Measurements from ENCODE around the gene SULT2B1. TPM values are rescaled to one million over a fixed set of nuclear protein-coding genes. Genes with fewer than 3 reads are reported as not detected.
"Not testable (repeated sequence)": the region's sequence is repeated elsewhere in the genome, so short reads cannot be mapped to it uniquely, and the experiment has no call there.

SULT2B1 gene
- total RNA-seq, 1 donor from 2014 or later, result 0.29 TPM

DNA sequence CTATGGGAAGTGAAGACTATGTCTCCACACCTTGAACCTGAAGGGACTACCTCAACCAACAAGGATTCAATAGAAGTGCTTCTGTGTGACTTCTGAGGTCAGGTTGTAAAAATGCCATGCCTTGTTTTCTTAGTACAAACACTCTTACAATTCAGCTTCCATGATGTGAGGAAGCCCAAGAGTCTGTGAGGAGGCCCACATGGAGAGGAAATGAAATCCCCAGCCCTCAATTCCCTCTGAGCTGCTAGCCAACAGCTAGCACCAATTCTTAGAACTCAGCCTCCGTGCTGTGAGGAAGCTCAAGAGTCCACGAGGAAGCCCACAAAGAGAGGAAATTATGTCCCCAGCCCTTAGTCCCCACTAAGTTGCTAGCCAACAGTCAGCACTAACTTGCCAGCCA lies 27.8 kb upstream of the SULT2B1 start:
- intact Hi-C loops (cut with micrococcal nuclease), result no loop called here

GRCh38 chr19:48524732-48525131 lies 27.2 kb upstream of the SULT2B1 start:
- intact Hi-C loops (cut with micrococcal nuclease), result no loop called here

GRCh38 chr19:48529156-48529555 lies 22.8 kb upstream of the SULT2B1 start:
- intact Hi-C loops (cut with micrococcal nuclease), result no loop called here

DNA sequence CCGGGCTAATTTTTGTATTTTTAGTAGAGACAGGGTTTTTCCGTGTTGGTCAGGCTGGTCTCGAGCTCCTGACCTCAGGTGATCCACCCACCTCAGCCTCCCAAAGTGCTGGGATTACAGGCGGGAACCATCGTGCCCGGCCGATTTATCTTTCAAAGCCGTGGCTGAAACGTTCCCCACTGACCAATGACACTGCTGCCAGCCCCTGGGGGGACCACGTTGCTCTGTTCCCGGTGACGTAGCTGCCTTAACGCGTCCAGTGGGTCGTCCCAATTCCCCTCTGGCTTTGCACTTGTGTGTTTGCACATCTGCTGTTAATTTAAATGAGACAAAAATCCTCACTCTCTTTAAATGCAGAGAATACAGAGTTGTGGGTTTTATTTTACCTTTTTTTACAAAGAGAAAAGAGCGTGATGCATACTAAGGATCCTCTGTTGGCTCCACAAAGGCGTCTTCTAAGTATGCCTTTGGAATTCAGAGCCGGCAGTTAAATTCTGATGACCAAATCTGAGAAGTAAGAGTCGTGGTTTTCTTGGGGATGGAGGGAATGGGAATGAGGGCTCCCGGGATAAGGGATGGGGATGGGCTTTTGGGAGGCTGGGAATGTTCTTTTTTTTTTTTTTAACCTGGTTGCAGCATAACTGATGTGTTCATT lies 21.8 kb upstream of the SULT2B1 start:
- intact Hi-C loops (cut with micrococcal nuclease), result no loop called here

DNA sequence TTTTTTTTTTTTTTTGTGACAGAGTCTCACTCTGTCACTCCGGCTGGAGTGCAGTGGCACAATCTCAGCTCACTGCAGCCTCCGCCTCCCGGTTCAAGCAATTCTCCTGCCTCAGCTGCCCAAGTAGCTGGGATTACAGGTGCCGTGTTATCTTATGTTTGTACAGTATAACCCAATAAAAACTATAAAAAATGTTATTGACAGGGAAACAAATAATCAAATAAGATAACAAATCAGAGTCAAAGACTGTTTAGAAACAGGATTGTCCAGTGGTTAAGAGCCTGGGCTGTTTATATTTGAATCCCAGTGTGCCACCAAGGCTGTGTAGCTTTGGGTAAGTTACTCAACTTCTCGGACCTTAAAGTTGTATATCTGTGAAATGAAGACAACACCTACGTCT lies 21.2 kb upstream of the SULT2B1 start:
- intact Hi-C loops (cut with micrococcal nuclease), result no loop called here

DNA sequence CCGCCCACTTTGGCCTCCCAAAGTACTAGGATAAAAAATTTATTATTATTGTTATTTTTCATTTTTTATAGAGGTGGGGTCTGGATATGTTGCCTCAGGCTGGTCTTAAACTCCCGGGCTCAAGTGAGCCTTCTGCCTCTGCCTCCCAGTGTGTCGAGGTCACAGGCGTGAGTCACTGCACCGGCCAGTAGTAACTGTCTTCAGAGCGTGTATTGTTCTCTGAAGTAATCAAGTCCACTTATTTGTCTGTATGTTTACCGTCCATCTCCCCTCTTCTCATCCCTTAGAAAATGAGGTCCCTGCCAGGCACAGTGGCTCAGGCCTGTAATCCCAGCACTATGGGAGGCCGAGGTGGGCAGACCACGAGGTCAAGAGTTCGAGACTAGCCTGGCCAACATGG lies 18.2 kb upstream of the SULT2B1 start:
- intact Hi-C loops (cut with micrococcal nuclease), result no loop called here

- intact Hi-C loops (cut with micrococcal nuclease), result no loop called here
These were observed 14.4 kb upstream of the SULT2B1 start for GRCh38 chr19:48537541-48537940.

GRCh38 chr19:48538057-48538456 lies 13.9 kb upstream of the SULT2B1 start:
- intact Hi-C loops (cut with micrococcal nuclease), result not testable (repeated sequence)

- intact Hi-C loops (cut with micrococcal nuclease), result no loop called here
These were observed 12.4 kb upstream of the SULT2B1 start for GRCh38 chr19:48539503-48540096.

DNA sequence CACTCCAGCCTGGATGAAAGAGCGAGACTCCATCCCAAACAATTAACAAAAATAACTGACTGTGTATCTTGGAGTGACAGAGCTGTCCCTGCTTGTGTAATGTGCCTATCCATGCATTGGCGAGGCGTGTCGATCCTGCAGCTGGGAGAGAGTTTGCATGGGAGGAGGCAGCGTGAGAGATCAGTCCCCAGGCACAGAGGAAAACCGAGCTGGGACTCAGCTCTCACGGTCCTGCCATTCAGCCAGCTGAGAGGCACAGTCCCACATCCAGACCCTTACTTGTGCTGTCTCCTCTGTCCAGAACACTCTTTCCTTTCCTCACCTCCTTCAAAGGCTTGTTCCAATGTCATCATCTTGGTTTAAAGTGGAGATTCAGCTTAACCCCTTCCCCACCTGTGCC lies 11.9 kb upstream of the SULT2B1 start:
- intact Hi-C loops (cut with micrococcal nuclease), result no loop called here

DNA sequence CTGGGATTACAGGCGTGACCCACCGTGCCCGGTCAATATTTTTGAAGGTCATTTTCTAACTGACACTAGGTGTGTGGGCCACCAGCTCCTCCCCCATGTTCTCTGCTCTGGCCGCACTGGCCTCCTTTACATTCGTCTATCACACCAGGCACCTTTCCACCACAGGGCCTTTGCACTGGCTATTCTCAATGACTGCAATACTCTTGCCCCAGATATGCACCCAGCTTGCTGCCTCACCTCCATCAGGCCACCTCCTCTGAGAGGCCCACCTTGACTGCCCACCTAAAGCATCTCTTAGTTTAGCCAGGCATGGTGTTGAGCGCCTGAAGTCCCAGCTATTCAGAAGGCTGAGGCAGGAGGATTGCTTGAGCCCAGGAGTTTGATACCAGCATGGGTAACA lies 10.2 kb upstream of the SULT2B1 start:
- intact Hi-C loops (cut with micrococcal nuclease), result no loop called here

DNA sequence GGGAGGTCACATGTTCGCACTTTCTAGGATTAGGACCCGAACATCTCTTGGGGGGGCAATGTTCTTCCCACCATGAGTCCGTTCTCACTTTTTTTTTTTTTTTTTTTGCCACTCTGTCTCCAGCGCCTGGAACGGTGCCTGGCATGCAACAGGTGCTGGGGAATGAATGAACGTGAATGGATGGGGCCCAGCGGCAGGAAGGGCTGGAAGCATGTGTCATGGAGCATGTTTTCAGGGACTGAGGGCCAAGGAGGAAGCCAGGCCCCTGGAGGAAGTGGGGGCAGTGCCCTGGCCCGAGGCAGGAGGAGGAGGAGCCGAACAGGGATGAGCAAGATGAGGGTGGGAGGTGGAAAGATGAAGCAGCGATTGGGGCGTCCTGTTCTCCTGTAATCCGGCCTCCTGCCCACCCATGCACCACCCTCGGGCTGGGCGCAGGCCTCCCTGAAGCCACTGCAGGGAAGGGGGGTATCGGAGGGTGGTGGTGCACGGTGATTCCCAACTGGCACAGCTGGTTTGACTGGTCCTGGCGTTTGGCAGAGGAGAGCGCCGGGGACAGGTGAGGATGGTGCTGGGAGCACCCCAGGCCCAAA lies 8.8 kb upstream of the SULT2B1 start:
- intact Hi-C loops (cut with micrococcal nuclease), result no loop called here

- intact Hi-C loops (cut with micrococcal nuclease), result no loop called here
These were observed 6.9 kb upstream of the SULT2B1 start for GRCh38 chr19:48544856-48545750.

- intact Hi-C loops (cut with micrococcal nuclease), result no loop called here
These were observed 4.2 kb upstream of the SULT2B1 start for GRCh38 chr19:48547722-48548121.

GRCh38 chr19:48548253-48548911 lies 3.6 kb upstream of the SULT2B1 start:
- intact Hi-C loops (cut with micrococcal nuclease), result no loop called here

GRCh38 chr19:48549380-48549779 lies 2.6 kb upstream of the SULT2B1 start:
- intact Hi-C loops (cut with micrococcal nuclease), result no loop called here

DNA sequence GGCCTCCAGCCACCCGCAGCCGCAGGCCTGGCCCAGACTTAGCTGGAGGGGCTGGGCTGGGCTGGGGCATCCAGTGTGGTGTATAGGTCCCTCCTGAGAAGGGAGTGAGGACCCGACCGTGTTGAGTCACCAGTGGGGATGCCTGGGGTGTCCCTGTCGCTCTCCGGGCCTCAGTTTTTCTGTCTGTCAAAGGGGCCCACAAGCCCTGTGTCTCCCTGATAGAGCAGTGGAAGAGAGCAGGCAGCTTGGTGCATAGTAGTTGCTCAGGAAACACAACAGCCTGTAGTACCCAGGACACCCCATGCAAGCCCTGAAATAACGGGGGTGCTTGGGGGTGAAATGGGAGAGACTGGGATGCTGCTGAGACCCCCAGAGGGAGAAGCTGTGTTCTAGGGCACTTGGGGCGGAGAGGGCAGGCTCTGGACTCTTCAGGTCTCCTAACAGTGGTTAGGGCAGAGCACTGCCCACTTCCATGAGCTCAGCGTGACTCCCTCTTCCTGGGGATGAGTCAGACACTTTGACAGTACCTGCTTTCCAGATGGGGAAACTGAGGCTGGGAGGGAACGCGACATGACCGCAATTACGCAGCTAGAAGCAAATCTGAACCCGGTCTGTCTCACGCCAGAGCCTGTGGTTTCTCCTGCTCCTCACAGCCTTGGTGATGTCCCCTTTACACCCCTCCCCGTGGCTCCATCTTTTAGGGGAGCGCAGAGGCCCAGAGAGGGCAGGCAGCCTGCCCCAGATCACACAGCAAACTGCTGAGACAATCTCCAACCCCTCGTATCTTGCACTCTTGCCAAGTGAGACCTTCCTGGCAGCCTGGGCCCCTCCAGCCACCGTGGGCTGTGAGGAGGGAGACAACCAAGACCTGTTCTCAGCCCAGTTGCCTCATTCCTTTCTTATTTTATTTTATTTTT lies 692 bp downstream of the SULT2B1 start:
- intact Hi-C loops (cut with micrococcal nuclease), result no loop called here

- intact Hi-C loops (cut with micrococcal nuclease), result no loop called here
These were observed 1.9 kb downstream of the SULT2B1 start for GRCh38 chr19:48553676-48554384.

DNA sequence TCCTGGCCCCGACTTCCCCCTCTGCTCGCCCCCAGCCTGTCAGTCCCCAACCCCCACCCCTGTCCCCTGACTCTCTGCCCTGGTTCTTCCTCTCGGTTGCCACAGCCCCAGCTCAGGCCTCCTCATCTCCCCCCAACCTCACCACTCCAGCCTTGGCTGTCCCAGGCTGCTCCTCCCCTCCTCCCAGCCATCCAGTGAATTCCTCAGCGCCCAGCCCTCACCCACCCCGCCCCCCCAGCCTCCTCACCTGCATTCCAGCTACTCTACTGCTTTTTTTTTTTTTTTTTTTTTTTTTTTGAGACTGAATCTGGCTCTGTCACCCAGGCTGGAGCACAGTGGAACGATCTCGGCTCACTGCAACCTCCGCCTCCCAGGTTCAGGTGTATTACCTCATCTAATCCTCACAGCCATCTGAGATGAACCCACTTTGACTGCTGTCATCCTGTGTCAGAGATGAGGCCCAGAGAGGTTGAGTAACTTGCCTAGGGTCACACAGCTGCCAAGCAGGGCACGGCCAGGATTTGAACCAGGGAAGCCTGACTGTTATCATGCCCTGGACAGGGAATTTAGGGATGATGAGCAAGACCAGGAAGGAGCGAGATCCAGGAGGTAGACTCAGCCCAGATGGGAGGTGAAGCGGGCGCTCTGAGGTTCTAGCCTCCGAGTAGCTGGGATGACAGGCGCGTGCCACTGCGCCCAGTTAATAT lies 2.6 kb downstream of the SULT2B1 start:
- intact Hi-C loops (cut with micrococcal nuclease), result no loop called here

All from T-helper 1 cell treated with Interleukin-12 subunit alpha and Interleukin-12 subunit beta and Interleukin-4 antibody, amounts not matched to agents 30 ng/mL and 1 ng/mL, for 36 hours (primary cell).